NCI-H2029 (cell line): ENCODE data around the gene MALRD1.

Experiments
- DNase-seq: peaks from one replicate; lab custom pipeline; 2025; lab: John Stamatoyannopoulos, UW

Gene MALRD1

DNA sequence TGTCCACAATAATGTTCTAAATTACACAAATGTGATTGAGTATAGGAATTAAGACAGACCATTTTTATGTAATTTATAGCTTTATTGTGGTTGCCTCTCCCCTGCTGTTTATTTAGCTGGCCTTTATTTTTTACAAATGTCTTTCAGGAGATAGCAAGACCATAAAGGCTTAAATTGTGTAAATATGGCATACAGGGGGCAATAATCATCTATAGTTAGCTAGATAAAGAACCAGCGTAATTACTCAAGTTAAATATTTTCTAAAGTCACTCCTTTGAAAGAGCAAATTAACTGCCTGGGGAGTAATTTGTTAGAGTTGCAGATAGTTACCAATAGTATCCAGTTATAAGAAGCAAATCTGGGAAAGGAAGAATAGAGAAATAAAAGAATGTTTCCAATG lies at the start of gene MALRD1:
Gene MALRD1, plus strand, starts transcription at position 313 of the 400 bp plus-strand sequence. CDS start 138 bp downstream, outside the sequence.
- no peak for DNase-seq

DNA sequence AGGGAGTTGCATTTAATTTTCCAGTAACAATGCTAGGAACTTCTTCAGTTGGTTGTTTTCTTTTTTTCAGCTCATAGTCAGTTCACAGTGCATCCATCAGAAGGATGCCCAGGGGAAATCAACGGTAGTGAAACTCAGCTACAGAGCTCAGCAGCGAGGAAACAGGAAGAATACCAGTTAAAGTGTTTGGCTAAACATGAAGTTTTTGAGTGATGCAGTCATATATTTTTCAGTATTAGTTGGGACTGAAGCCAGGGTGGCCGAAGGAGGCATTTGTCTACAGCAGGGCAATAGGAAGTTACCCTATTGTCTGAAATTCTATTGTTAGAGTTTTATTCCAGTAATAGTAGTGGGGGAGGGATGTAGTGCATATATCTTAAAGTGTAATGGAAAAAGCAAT lies 45.3 kb upstream of the MALRD1 start:
- DNase-seq: no peak

DNA sequence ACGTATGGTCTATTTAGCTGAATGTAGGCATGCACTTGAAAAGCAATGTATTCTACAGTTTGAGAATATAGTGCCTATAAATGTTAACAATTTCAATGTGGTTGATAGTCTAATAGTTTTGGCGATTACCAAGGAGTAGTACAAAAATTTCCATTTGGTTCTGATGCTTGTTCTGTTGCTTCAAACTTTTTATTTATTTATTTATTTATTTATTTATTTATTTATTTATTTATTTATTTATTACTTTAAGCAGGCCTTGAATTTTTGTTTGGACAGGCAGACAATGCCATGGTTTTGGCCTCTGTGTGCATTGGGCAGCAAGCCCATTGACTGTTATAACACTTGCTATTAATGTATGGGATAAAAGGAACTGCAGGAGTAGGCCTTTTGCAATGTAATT lies 36.5 kb upstream of the MALRD1 start:
- DNase-seq: no peak

DNA sequence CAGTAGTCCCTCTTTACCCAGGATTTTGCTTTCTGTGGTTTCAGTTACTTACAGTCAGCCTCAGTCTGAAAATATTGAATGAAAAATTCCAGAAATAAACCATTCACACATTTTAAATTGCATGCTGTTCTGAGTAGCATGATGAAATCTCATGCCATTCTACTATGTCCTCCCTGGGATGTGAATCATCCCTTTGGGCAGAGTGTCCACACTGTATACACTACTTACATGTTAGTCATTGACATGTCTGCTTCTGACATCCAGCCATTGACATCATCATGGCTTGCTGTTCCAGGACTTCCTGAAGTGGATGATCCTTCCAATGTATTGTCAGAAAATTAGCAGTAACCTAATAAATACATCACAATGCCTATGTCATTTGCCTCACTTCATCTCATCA lies 34.6 kb upstream of the MALRD1 start:
- DNase-seq: no peak

DNA sequence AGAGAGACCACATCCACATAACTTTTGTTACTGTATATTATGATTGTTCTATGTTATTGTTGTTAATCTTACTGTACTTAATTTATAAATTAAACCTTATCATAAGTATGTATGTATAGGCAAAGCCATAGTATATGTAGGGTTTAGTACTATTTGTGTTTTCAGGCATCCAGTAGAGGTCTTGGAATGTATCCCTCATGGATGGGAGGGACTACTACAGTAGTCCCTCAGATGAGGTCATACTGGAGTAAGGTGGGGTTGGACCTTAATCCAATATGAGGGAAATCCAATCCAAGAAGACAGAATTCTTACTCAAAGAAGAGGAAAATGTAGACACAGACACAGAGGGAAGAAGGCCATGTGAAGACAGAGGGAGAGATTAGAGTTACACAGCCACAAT lies 34.1 kb upstream of the MALRD1 start:
- no peak for DNase-seq

DNA sequence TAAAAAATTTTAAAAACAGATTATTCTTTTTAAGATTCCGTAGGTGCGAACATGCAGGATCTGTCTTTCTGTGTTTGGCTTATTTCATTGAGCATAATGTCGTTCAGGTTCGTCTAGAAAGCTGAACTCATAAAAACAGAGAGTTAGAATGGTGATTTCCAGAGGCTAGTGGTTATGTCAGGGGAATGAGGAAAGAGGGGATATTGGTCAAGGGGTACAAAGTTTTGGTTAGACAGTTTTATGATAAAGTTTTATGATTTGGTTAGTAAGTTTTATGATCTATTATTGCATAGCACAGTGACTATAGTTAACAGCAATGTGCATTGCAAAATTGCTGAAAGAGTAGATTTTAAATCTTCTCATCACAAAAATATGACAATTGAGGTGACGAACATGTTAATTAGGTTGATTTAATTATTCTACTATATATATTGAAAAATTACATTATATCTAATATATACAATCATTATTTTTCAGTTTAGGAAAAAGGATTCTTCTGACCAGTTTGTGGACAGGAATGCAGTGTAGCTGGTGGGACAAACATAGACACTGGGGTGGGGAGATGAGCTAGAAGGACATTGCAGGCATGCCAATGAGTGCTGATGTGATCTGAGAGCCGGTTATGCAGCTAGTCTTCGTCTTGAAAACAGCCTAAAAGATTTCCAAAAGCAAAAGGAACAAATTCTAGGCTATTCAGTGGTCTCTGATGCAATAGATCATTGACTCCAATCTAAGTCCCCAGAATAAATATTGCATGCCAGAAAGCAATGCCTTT lies 31.3 kb upstream of the MALRD1 start:
- DNase-seq: no peak

DNA sequence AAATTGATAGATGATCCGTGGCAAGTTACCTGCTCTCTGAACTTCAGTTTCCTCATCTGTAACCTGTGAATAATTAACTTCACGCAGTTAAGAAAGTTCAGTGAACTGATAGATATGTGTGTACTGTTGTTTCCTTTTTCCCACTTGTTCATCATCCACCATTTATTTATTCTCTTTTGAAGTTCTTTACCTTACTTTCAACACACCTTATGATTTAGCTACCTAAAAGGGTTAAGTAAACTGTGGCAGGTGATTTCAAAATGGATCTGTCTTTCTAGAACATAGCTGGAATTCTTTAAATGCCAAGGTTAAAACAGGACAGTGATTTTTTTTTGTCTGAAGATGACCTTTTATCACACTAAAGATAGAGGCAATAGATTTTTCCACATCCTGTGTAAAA lies 27.4 kb upstream of the MALRD1 start:
- DNase-seq: no peak

DNA sequence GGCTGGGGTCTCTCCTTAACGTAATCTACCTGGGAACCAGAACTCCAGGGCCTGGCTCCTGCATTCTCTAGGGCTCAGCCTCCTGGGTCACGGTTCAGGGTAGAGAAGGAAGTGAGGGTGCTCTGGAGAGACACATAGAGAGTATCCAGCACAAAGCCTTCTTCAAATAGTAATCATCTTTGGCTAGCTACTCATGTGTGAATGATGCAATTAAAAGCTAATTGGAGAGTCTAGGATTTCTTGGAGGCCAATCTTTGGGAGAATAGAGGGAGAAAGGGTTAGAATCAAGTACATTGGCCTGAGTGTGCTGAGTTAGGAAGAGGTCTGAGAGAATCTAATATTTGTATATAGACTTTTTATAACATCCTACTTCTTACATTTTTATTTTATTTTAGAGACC lies 24.0 kb upstream of the MALRD1 start:
- no peak for DNase-seq

DNA sequence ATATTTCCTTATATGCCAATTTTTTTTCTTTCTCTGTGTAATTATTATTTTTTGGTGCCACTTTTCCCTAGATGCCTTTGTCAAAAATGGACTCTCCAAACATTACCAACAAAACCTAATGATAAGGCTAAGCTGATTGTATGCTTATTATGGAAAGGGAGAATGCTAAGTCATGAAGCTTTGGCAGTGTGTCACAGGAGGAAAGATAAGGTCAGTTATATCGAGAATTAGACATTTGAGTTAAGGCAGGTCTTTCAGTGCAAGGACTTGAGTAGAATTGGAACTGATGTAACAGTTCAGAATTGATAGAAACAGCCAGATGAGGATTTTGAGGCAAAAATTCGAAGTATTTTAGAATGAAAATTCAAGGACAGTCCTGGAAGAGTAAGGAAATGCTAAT lies 16.8 kb upstream of the MALRD1 start:
- no peak for DNase-seq

DNA sequence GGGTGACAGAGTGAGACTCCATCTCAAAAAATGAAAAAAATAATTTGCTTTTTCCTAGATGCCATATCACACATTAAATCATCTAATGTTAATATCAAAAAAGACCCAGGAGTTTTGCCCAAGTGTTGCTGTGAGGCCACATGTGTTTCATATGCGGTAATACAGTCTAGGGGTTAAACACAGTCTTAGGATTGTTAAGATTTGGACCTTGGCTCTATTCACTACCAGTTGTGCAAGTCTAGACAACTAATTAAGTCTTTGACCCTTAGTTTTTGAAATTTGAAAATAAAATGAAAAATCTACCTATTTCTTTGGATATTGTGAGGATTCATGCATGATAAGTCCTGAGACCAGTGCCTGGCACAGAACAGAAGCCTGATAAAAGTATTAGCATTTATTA lies 14.9 kb upstream of the MALRD1 start:
- DNase-seq: no peak

DNA sequence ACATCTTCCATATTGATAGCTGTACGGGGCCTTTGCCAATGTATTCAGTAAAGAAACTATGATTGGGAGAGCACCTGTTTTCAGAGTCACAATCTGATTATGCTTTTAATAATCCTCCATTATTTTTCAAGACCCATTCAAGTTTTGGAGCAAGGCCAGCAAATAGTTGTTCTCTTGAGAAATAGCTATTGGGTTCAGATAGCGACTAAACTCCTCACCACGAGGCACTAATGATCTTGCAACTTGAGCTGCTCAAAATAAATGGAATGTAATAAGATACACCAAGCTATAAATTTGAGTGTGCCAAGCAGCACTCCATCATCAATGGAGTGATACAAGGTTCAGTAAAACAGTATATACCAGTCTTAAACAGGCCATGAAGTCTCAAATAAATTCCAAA lies 7.4 kb upstream of the MALRD1 start:
- DNase-seq: no peak

DNA sequence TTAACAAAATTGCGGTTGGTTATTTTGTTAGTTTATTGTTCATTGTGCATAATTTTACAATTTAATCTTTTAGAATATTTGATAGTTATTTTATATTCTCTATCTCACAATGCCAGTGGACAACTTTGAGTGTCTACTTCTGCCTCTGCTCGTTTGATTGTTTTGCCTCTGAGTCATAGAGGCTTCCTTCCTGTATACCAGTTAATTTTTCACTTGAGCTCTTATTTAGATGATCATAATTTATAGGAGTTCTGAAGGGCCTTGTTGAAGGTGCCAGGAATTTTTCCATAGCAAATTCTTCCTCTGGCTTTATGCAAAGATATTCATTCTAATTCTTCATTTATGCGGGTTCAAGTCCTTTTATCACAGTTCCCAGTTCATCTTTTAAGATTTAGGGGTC lies 5.2 kb upstream of the MALRD1 start:
- DNase-seq: no peak

DNA sequence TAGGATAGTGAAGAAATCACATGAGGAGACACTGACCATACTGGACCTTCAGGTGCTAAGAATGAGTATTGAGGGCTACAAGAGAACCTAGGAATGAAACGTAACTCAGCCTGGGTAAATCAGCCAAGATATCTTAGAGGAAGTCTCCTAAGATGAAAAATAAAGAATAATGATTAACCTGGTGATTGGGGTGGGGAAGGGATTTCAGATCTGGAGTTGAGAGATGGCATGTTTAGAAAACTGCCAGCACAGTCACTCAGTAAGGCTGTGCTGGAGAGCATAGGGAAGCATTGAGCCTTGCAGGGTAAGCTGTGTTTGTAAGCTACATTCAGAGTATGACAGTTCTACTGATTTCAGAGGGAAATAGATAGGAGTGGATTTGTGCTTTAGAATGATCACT lies 1.9 kb upstream of the MALRD1 start:
- no peak for DNase-seq

DNA sequence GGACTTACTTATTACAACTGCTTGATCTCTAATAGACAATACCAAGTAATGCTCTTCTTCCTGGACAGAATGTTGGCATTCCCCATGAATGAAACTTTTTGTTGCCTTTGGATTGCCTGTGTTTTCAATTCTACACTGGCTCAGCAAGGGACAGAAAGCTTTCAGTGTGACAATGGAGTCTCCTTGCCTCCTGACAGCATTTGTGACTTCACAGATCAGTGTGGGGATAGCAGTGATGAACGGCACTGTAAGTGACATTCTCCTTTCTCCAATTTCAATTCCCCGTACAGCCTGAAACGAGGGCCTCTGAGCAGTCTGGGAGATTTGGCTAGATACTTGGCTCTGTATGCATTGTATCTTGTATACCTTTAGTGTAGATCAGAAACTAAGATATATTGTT lies 290 bp downstream of the MALRD1 start:
- no peak for DNase-seq

DNA sequence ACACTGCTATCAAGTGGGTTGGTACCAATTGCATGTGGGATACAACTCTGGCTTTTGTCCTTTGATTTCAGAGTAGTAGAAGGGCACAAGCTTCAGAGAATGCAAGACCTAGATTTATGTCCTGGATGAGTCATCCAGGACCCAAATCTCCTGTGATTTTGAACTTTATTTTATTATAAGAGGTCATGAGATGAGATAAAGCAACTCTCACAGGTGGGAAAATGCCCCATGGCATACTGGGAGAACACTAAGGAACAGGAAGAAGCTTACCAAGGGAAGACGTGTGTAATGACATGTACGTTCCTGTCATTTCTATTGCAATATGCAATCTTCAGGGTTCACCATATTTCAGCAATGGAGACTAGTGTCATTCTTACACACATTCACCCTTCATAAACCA lies 966 bp downstream of the MALRD1 start:
- DNase-seq: no peak

DNA sequence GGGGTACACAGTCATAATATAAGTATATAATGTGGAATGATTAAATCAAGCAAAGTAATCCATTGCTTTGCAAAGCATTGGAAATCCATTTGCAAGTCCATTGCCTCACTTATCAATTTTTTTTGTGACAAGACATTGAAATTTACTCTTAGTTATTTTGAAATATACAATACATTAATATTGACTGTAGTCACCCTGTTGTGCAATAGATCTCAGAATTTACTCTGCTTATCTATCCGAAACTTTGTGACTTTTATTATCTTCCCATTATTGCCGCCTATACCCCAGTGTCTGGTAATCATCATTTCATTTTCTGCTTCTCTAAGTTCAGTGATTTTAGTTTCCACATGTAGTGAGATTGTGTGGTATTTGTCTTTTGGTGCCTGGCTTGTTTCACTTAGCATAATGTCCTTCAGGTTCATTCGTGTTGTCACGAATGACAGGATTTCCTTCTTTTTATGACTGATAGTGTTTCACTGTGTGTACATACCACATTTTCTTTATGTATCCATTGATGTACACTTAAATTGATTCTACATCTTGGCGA lies 5.8 kb downstream of the MALRD1 start:
- DNase-seq: no peak

DNA sequence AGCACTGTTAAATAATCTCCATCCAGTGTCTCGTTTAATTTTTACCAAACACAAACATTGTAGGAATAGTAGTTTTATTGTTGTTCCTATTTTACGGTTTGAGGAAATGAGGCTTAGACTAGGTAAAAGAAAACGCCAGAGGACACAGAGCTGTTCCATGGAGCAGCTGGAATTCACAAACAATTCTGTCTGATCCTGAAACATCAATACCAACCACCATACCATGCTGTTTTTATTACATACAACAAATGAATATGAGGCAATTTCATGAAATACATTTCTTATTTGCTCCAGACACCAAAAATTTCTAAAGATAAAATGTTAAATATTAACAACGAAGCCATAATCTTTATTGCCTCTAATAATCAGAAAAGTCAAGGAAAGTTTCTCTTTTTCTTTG lies 9.4 kb downstream of the MALRD1 start:
- no peak for DNase-seq

DNA sequence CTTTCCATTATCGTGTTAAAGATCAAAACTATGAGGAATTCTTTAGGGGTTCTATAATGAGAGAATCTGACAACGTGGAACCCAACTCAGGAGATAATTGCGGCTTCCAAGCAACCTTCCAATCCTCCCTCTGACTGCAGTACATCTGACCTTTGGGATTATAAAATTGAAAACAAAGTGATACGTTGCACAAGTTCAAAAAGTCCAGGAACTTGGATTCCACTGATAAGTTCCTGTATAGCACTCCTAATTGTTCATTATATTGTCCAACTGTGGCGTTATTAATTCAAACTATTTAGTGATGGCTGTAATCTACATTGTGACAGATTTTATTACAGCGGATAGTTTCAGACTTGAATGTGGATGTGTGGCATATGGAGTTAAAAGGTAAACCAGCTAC lies 15.4 kb downstream of the MALRD1 start:
- no peak for DNase-seq

DNA sequence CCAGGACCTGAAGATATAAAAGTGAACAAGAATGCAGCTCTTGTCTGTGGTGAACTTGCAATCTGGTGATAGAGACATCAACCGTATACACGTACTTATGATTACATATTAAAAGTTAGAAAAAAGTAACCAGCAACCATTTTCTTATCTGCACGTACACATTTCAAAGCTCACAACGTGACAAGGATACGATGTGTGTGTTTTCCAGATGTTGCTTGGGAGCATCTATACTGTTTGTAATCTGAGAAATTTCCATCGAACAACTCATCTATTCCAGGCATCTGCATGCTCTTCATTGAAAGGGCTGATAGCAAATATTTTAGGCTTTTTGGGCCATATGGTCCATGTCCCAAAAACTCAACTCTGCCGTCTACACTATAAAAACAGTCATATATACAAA lies 23.3 kb downstream of the MALRD1 start:
- DNase-seq: no peak

DNA sequence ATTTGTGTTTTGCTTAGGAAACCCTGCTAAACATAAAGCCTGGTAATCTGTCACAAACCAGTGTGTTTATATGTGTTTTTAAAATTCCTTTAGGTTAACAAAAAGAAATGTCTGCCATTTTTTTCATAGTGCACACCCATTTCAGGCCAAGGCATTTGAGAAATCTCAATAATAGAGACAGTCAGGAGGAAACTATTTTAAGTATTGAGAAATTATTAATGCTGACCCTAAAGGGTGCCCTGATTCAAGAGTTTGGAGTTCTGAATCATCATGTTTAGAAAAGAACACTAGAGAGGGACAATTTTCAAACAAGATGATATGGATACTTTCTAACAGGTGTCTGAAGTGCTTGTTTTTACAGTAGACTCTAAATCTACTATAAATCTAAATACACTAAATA lies 28.7 kb downstream of the MALRD1 start:
- DNase-seq: no peak

DNA sequence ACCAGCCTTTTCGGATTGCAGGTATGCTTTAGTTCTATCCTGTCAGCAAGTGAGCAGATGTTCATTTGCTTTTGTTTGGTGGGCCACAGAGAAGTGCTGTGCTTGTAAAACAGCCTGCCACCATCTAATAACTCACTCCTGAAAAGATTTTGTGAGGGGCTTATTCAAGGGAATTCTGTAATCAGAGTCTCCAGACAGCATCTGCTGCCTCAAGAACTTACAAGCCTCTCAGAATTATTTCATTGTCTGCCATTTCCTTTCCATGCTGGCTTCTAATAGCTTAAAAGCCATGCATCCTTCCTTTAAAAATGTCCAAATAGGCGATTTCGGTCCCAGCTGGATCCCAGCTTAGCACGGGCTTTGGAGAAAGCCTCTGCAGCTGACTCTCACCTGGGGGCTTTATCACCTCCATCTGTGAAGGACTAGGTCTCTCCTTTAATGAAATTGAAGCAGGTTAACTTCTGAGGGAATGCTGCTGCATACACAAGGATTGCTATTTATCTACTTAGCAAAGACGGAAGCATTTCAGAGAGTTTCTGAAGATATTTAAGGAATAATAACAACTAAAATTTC lies 48.0 kb downstream of the MALRD1 start:
- DNase-seq: no peak

DNA sequence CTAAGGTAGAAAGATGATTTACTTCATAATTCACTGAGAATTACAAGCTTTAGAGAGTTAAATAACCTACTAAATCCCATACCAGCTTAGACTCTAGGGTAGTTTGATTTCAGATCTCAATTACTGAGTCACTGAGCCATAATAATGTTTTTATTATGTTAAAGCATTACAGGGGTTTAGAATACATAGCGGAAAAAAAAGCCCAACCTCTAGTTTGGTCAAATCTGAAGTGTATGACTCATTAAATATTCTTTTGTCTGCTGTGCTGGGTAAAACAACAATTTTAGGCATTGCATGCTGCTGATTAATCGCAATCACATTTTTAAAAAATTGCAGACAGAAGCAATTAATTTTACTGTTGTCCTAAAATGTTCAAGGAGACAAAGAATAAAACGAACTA lies 48.5 kb downstream of the MALRD1 start:
- no peak for DNase-seq

DNA sequence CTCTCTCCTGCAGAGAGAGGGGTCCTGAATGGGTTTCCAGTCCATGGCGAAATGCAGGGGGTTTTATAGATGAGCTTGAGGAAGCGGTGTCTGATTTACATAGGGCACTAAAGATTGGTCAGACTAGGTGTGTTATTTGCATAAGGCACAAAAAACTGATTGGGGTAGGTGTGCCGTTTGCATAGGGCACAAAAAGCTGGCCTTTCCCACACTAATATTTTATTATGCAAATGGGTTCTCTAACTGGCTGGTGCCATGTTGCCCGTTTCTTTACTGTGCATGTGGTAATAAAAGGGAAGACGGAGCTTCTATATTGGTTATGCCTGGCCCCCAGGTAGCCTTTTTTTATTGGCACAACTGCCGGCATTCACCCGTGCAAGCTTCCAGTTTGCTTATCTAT lies 50.2 kb downstream of the MALRD1 start:
- no peak for DNase-seq

DNA sequence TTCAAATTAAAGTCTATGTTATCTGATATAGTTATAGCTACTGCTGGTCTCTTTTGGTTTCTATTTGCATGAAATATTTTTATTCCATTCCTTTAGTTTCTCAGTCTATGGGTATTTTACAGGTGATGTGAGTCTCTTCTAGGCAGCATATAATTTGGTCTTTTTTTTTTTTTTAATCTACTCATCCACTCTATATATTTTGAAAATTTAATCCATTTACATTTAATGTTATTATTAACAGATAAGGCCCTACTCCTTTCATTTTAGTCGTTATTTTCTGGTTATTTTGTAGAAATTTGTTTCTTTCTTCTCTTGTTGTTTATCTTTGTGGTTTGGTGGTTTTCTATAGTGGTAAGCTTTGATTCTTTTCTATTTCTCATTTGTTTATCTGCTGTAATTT lies 58.8 kb downstream of the MALRD1 start:
- DNase-seq: no peak
